ENCODE data around the gene OASL. TPM values are rescaled to one million over a fixed set of nuclear protein-coding genes. Genes with fewer than 3 reads are reported as not detected.

OASL gene
- total RNA-seq, 1 experiment from 2014 or later: 1.7 TPM

DNA sequence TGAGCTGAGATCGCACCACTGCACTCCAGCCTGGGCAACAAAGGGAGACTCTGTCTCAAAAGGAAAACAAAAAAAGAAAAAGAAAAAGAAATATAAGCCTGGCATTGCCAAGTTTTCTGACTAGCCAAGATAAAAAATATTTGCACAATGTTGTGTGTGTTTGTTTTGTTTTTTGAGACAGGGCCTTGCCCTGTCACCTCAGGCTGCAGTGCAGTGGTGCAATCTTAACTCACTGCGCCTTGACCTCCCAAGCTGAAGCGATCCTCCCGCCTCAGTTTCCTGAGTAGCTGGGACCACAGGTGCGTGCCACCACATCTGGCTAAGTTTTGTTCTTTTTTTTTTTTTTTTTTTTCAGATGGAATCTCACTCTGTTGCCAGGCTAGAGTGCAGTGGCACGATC is 17.3 kb downstream of the OASL start:
- Histone ChIP-seq H3K79me2 (ENCODE audit: low read depth) (no peaks in the 10 kb centered on the region), H3K9me3 (ENCODE audit: insufficient read depth, low read depth) (no peaks in the 10 kb centered on the region), H3K27ac (no peak overlapping the region), H3K27me3 (ENCODE audit: insufficient read depth, low read depth) (no peaks in the 10 kb centered on the region), H2AFZ (no peak overlapping the region), H3K4me3 (no peak overlapping the region), H3K4me2 (no peak overlapping the region), H4K20me1 (ENCODE audit: insufficient read depth) (no peaks in the 10 kb centered on the region), H3K9me2 (ENCODE audit: insufficient read depth) (no peaks in the 10 kb centered on the region), H3F3A (ENCODE audit: insufficient read depth, low read depth) (no peaks in the 10 kb centered on the region), H3K36me3 (ENCODE audit: low read depth) (no peaks in the 10 kb centered on the region), H3K4me1 (replicated peaks; ENCODE audit: insufficient read depth) (peaks cover 14% of the 10 kb centered on the region)
- TF ChIP-seq CTCF (conservative IDR thresholded peaks at IDR 0.05) (no peak), EZH2 (IDR thresholded peaks at IDR 0.05; ENCODE audit: low read depth) (no peak)
- ChIA-PET POLR2A (ENCODE audit: unreplicated experiment) (interaction anchor here (0.6 kb wide), 1 partner anchor 17 kb away, joined by 3 read pairs; no protein-coding TSS in a partner anchor), CTCF (no interaction called here)
- BruUV-seq (replicated peaks): no TSS peak
- no peak for DNase-seq
- intact Hi-C loops (cut with micrococcal nuclease; ENCODE audit: unreplicated experiment): no loop called here

DNA sequence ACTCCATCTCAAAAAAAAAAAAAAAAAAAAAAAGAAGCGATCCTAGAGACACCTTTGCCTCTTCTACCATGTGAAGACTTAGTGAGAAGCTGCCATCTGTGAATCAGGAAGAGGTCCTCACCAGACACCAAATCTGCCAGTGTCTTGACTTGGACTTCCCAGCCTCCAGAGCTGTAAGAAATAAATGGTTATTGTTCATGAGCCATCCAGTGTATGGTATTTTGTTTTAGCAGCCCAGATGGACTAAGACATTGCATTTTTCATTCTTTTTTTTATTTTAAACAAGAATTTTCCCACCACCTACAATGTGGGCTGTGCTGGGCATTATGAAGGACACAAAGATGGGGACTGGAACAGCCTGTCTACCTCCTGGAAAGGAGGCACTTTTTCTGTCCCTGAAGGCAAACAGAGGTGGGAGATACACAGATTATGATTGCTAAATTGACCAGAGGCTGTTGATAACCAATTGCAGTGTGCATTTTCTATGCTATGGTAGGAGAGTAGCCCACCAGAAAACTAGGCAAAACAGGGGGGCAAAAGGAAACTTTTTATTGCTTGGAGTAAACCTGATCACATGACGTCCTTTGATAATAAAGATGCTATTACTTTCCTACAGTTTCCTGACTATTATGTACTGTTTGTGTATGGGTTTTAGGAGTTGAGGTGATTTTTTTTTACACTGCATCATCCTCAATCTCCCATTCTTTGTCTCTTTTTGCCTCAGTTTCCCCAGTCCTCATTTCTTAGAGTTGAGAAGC is 20.0 kb downstream of the OASL start:
- no TSS peak for BruUV-seq (replicated peaks)
- Histone ChIP-seq H3K36me3 (ENCODE audit: low read depth) (no peaks in the 10 kb centered on the region), H3F3A (ENCODE audit: insufficient read depth, low read depth) (no peaks in the 10 kb centered on the region), H3K27ac (no peak overlapping the region), H4K20me1 (ENCODE audit: insufficient read depth) (no peaks in the 10 kb centered on the region), H3K79me2 (ENCODE audit: low read depth) (peaks cover 15% of the 10 kb centered on the region), H3K9me3 (ENCODE audit: insufficient read depth, low read depth) (no peaks in the 10 kb centered on the region), H3K27me3 (ENCODE audit: insufficient read depth, low read depth) (no peaks in the 10 kb centered on the region), H3K4me1 (replicated peaks; ENCODE audit: insufficient read depth) (no peaks in the 10 kb centered on the region; the same call in 1 of the 2 replicates), H3K9me2 (ENCODE audit: insufficient read depth) (no peaks in the 10 kb centered on the region), H2AFZ (no peak overlapping the region), H3K4me2 (no peak overlapping the region), H3K4me3 (no peak overlapping the region)
- DNase-seq: no peak
- ChIA-PET CTCF (interaction anchor here (0.5 kb wide), 1 partner anchor 1088 kb away, joined by 5 read pairs; no protein-coding TSS in a partner anchor), POLR2A (ENCODE audit: unreplicated experiment) (no interaction called here)
- intact Hi-C loops (cut with micrococcal nuclease; ENCODE audit: unreplicated experiment): no loop called here
- no peak for TF ChIP-seq CTCF (conservative IDR thresholded peaks at IDR 0.05)
- TF ChIP-seq EZH2 (IDR thresholded peaks at IDR 0.05; ENCODE audit: low read depth): no peak

DNA sequence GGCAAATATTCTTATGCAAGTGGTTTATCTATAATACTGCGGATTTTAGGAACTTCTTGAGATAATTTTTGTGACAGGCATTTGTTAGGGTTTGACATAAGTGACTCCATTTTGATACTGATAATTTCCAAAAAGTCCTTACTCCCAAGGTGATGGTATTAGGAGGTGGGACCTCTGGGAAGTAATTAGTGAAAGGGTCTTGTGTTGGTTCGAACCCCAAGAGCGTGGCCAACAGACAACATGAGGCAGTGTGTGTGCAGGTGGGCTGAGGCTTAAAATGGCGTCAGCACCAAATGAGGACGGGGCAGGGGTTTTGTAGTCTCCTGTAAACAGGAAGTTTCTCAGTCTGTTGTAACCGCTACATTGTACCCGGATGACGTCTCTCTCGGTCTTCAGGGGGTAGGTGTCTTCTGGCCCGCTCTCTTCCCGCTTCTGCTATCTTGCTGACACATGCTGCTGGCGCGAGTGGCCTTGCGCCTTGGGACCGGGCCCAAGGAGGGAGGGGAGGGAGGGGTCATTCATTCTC is 21.0 kb downstream of the OASL start:
- Histone ChIP-seq H3K27ac (no peak overlapping the region), H3K9me2 (ENCODE audit: insufficient read depth) (no peaks in the 10 kb centered on the region), H2AFZ (no peak overlapping the region), H3K9me3 (ENCODE audit: insufficient read depth, low read depth) (no peaks in the 10 kb centered on the region), H3K27me3 (ENCODE audit: insufficient read depth, low read depth) (no peaks in the 10 kb centered on the region), H3K79me2 (ENCODE audit: low read depth) (peaks cover 15% of the 10 kb centered on the region), H3K36me3 (ENCODE audit: low read depth) (no peaks in the 10 kb centered on the region), H4K20me1 (ENCODE audit: insufficient read depth) (no peaks in the 10 kb centered on the region), H3K4me2 (no peak overlapping the region), H3K4me3 (no peak overlapping the region), H3F3A (ENCODE audit: insufficient read depth, low read depth) (no peaks in the 10 kb centered on the region), H3K4me1 (replicated peaks; ENCODE audit: insufficient read depth) (no peaks in the 10 kb centered on the region; the same call in 1 of the 2 replicates)
- ChIA-PET POLR2A (ENCODE audit: unreplicated experiment) (interaction anchor here (0.6 kb wide), 1 partner anchor 8 kb away, joined by 4 read pairs; no protein-coding TSS in a partner anchor), CTCF (no interaction called here)
- DNase-seq: no peak
- TF ChIP-seq EZH2 (IDR thresholded peaks at IDR 0.05; ENCODE audit: low read depth) (no peak), CTCF (conservative IDR thresholded peaks at IDR 0.05) (no peak)
- BruUV-seq (replicated peaks): no TSS peak
- intact Hi-C loops (cut with micrococcal nuclease; ENCODE audit: unreplicated experiment): no loop called here
